ENCODE data around the gene ROR2.
"Not testable (repeated sequence)": the region's sequence is repeated elsewhere in the genome, so short reads cannot be mapped to it uniquely, and the experiment has no call there.

The ROR2 gene

GRCh38 chr9:91625331-91625730 is 324.7 kb downstream of the ROR2 start:
- H3K4me1 ChIP-seq (ENCODE audit: control insufficient read depth, insufficient read depth, low read length), result no peaks in the 10 kb centered on the region
- no peaks in the 10 kb centered on the region for H3K36me3 ChIP-seq (ENCODE audit: control insufficient read depth, insufficient read depth, low read length)
- H3K27me3 ChIP-seq (ENCODE audit: control insufficient read depth, insufficient read depth, low read length), result no peaks in the 10 kb centered on the region
- H3K27ac ChIP-seq (ENCODE audit: low read depth, low read length), result no peak overlapping the region
- H3K4me3 ChIP-seq (ENCODE audit: low read length), result no peak overlapping the region
- H3K9ac ChIP-seq (ENCODE audit: low read length), result no peak overlapping the region

- Histone ChIP-seq H3K27ac (ENCODE audit: low read depth, low read length) (no peak overlapping the region), H3K27me3 (ENCODE audit: control insufficient read depth, insufficient read depth, low read length) (no peaks in the 10 kb centered on the region), H3K36me3 (ENCODE audit: control insufficient read depth, insufficient read depth, low read length) (no peaks in the 10 kb centered on the region), H3K9ac (ENCODE audit: low read length) (no peak overlapping the region), H3K4me3 (ENCODE audit: low read length) (no peak overlapping the region), H3K4me1 (ENCODE audit: control insufficient read depth, insufficient read depth, low read length) (no peaks in the 10 kb centered on the region)
Observed at GRCh38 chr9:91623004-91623403, 327.0 kb downstream of the ROR2 start.

DNA sequence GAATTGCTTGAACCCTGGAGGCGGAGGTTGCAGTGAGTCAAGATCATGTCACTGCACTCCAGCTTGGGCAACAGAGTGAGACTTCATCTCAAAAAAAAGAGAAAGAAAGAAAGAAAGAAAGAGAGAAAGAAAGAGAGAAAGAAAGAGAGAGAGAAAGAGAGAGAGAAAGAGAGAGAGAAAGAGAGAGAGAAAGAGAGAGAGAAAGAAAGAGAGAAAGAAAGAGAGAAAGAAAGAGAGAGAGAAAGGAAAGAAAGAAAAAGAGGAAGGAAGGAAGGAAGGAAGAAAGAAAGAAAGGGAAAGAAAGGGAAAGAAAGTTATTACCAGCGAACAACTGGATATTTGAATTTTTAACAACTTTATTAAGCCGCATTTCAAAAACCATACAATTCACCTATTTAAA is 327.9 kb downstream of the ROR2 start:
- not testable (repeated sequence) for H3K9ac ChIP-seq (ENCODE audit: low read length); H3K4me1 ChIP-seq (ENCODE audit: control insufficient read depth, insufficient read depth, low read length); H3K27me3 ChIP-seq (ENCODE audit: control insufficient read depth, insufficient read depth, low read length); H3K4me3 ChIP-seq (ENCODE audit: low read length); H3K27ac ChIP-seq (ENCODE audit: low read depth, low read length); H3K36me3 ChIP-seq (ENCODE audit: control insufficient read depth, insufficient read depth, low read length)

DNA sequence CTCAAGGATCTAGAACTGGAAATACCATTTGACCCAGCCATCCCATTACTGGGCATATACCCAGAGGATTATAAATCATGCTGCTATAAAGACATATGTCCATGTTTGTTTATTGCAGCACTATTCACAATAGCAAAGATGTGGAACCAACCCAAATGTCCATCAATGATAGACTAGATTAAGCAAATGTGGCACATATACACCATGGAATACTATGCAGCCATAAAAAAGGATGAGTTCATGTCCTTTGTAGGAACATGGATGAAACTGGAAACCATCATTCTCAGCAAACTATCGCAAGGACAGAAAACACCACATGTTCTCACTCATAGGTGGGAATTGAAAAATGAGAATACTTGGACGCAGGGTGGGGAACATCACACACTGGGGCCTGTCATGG is 336.0 kb downstream of the ROR2 start:
- not testable (repeated sequence) for H3K4me1 ChIP-seq (ENCODE audit: control insufficient read depth, insufficient read depth, low read length); H3K9ac ChIP-seq (ENCODE audit: low read length); H3K4me3 ChIP-seq (ENCODE audit: low read length)

DNA sequence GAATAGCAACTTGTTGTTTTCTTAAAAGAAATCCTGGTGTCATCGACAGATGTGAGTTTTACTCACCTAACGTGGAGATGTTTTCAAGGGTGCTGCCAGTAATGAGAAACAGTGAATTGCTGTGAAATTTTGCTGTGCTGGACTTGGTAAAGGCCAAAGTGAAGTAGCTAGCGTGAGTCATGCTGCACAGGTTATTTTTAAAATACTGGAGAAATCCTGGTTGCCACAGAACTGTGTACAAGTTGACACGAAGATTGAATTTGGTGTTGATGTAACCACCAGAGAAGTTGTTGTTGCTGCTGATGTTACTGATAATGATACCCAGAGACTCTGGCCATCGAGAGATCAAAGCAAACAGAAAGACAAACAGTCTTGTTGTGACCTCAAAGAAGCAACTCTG is 338.4 kb downstream of the ROR2 start:
- Histone ChIP-seq H3K9ac (ENCODE audit: low read length) (no peak overlapping the region), H3K36me3 (ENCODE audit: control insufficient read depth, insufficient read depth, low read length) (no peaks in the 10 kb centered on the region), H3K27ac (ENCODE audit: low read depth, low read length) (no peak overlapping the region), H3K4me1 (ENCODE audit: control insufficient read depth, insufficient read depth, low read length) (no peaks in the 10 kb centered on the region), H3K27me3 (ENCODE audit: control insufficient read depth, insufficient read depth, low read length) (no peaks in the 10 kb centered on the region), H3K4me3 (ENCODE audit: low read length) (no peak overlapping the region)

More for the DNA sequence above, 336.0 kb downstream of the ROR2 start:
- not testable (repeated sequence) for H3K36me3 ChIP-seq (ENCODE audit: control insufficient read depth, insufficient read depth, low read length); H3K27ac ChIP-seq (ENCODE audit: low read depth, low read length); H3K27me3 ChIP-seq (ENCODE audit: control insufficient read depth, insufficient read depth, low read length)

GRCh38 chr9:91606255-91606995 is 343.6 kb downstream of the ROR2 start:
- H3K36me3 ChIP-seq (ENCODE audit: control insufficient read depth, insufficient read depth, low read length), result no peaks in the 10 kb centered on the region
- H3K4me3 ChIP-seq (ENCODE audit: low read length), result no peak overlapping the region
- no peaks in the 10 kb centered on the region for H3K27me3 ChIP-seq (ENCODE audit: control insufficient read depth, insufficient read depth, low read length)
- H3K4me1 ChIP-seq (ENCODE audit: control insufficient read depth, insufficient read depth, low read length), result no peaks in the 10 kb centered on the region
- no peak overlapping the region for H3K9ac ChIP-seq (ENCODE audit: low read length)
- H3K27ac ChIP-seq (ENCODE audit: low read depth, low read length), result no peak overlapping the region

GRCh38 chr9:91604451-91605179 is 345.4 kb downstream of the ROR2 start:
- Histone ChIP-seq H3K4me3 (ENCODE audit: low read length) (no peak overlapping the region), H3K27ac (ENCODE audit: low read depth, low read length) (no peak overlapping the region), H3K36me3 (ENCODE audit: control insufficient read depth, insufficient read depth, low read length) (no peaks in the 10 kb centered on the region), H3K4me1 (ENCODE audit: control insufficient read depth, insufficient read depth, low read length) (no peaks in the 10 kb centered on the region), H3K27me3 (ENCODE audit: control insufficient read depth, insufficient read depth, low read length) (no peaks in the 10 kb centered on the region), H3K9ac (ENCODE audit: low read length) (no peak overlapping the region)

DNA sequence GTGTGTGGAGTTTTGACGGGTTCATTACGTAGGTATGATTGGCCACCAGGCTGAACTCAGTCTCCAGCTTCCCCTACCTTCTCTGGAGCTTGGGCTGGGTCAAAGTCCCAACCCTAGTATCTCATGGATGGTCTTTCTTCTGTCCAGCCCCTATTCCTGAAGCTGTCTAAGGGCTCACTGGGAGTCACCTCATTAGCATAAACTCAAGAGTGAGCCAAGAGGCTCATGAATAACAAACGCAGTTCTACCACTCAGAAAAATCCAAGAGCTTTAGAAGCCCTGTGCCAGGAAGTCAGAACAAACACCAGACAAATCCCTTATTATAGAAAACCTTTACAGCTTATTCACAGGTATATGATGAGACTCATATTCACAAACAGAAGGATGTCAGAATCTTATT is 346.1 kb downstream of the ROR2 start:
- no peak overlapping the region for H3K27ac ChIP-seq (ENCODE audit: low read depth, low read length)
- no peaks in the 10 kb centered on the region for H3K4me1 ChIP-seq (ENCODE audit: control insufficient read depth, insufficient read depth, low read length)
- H3K4me3 ChIP-seq (ENCODE audit: low read length), result no peak overlapping the region
- no peaks in the 10 kb centered on the region for H3K36me3 ChIP-seq (ENCODE audit: control insufficient read depth, insufficient read depth, low read length)
- no peaks in the 10 kb centered on the region for H3K27me3 ChIP-seq (ENCODE audit: control insufficient read depth, insufficient read depth, low read length)
- no peak overlapping the region for H3K9ac ChIP-seq (ENCODE audit: low read length)

DNA sequence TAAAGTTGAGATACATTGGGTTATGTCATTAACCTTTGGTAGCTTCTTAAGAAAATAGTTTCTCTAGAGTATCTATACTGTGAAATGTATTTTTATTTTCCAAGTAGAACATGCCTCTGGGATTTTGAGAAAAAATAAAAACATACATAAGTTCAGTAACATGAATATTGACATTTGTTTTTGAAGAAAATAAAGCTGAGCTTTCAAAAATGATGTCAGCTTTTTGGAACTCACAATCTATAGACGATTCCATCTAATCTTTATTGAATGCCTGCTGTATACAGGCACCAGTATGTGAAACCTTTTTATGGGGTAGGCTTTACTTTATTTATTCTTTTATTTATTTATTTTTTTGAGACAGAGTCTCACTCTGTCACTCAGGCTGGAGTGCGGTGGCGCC is 350.5 kb downstream of the ROR2 start:
- no peak overlapping the region for H3K4me3 ChIP-seq (ENCODE audit: low read length)
- no peaks in the 10 kb centered on the region for H3K36me3 ChIP-seq (ENCODE audit: control insufficient read depth, insufficient read depth, low read length)
- H3K27me3 ChIP-seq (ENCODE audit: control insufficient read depth, insufficient read depth, low read length), result no peaks in the 10 kb centered on the region
- no peak overlapping the region for H3K9ac ChIP-seq (ENCODE audit: low read length)
- no peak overlapping the region for H3K27ac ChIP-seq (ENCODE audit: low read depth, low read length)
- no peaks in the 10 kb centered on the region for H3K4me1 ChIP-seq (ENCODE audit: control insufficient read depth, insufficient read depth, low read length)

GRCh38 chr9:91591627-91592026 is 358.4 kb downstream of the ROR2 start:
- H3K4me3 ChIP-seq (ENCODE audit: low read length), result no peak overlapping the region
- no peaks in the 10 kb centered on the region for H3K4me1 ChIP-seq (ENCODE audit: control insufficient read depth, insufficient read depth, low read length)
- H3K27me3 ChIP-seq (ENCODE audit: control insufficient read depth, insufficient read depth, low read length), result no peaks in the 10 kb centered on the region
- no peaks in the 10 kb centered on the region for H3K36me3 ChIP-seq (ENCODE audit: control insufficient read depth, insufficient read depth, low read length)
- no peak overlapping the region for H3K9ac ChIP-seq (ENCODE audit: low read length)
- no peak overlapping the region for H3K27ac ChIP-seq (ENCODE audit: low read depth, low read length)

DNA sequence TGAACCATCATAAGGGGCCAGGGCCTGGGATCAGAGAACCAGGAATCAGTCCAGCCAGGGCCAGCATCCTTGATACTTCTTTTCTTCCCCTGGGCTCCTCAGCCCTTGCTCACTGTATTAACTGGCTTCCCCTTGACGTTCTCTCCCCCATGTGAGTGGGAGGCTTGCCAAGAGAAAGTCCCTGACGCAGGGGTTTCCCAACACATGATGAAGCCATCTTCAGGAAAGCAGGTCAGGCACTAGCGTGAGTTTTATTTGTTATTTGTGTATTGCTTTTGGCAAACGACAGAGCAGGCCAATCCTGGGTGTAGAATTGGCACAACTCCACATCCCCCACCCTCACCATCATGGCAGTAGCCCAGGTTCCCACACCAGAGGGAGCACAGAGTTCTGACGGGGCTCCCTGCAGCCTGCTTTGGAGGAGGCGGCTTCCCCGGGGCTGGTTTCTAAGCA is 360.9 kb downstream of the ROR2 start:
- H3K9ac ChIP-seq (ENCODE audit: low read length), result no peak overlapping the region
- H3K4me1 ChIP-seq (ENCODE audit: control insufficient read depth, insufficient read depth, low read length), result no peaks in the 10 kb centered on the region
- no peaks in the 10 kb centered on the region for H3K36me3 ChIP-seq (ENCODE audit: control insufficient read depth, insufficient read depth, low read length)
- H3K27me3 ChIP-seq (ENCODE audit: control insufficient read depth, insufficient read depth, low read length), result no peaks in the 10 kb centered on the region
- H3K27ac ChIP-seq (ENCODE audit: low read depth, low read length), result no peak overlapping the region
- H3K4me3 ChIP-seq (ENCODE audit: low read length), result no peak overlapping the region

DNA sequence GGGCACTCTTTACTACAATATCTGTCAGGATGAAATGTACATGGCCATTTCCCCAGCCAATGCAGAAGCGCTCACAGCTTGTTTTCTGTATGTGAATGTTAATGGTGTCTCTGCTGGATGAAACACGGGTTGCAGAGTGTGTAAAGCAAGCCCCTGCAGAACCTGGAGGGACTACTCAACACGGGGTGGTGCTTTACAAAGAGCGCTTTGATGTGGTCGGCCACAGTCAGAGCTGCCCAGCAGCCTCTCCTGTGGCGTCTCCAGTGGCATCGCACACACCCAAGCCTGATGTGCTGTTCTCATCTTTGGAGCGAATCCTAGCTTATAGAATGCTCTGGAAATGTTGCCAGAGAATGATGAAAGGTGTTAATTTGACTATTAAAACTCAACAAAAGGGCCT is 363.7 kb downstream of the ROR2 start:
- no peaks in the 10 kb centered on the region for H3K27me3 ChIP-seq (ENCODE audit: control insufficient read depth, insufficient read depth, low read length)
- H3K36me3 ChIP-seq (ENCODE audit: control insufficient read depth, insufficient read depth, low read length), result no peaks in the 10 kb centered on the region
- no peak overlapping the region for H3K9ac ChIP-seq (ENCODE audit: low read length)
- no peaks in the 10 kb centered on the region for H3K4me1 ChIP-seq (ENCODE audit: control insufficient read depth, insufficient read depth, low read length)
- no peak overlapping the region for H3K27ac ChIP-seq (ENCODE audit: low read depth, low read length)
- H3K4me3 ChIP-seq (ENCODE audit: low read length), result no peak overlapping the region

DNA sequence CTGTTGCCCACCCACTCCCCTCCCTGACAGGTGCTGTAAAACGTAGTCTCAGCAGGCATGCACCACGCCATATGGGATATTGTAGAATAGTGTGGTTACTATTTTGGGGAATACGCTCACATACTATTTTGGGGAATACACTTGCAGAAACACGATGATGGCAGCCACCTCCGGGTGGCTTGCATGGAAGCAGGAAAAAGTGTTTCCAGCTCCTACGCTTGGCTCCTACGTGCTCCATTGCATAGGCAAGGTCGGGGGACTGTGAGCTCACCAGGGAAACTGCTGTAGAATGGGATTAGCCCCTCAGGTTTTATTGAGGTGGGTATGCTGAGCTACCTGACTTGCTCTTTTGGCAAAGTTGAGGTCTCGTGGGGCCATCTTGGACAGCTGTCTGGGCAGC is 366.1 kb downstream of the ROR2 start:
- no peaks in the 10 kb centered on the region for H3K36me3 ChIP-seq (ENCODE audit: control insufficient read depth, insufficient read depth, low read length)
- H3K27me3 ChIP-seq (ENCODE audit: control insufficient read depth, insufficient read depth, low read length), result no peaks in the 10 kb centered on the region
- H3K4me1 ChIP-seq (ENCODE audit: control insufficient read depth, insufficient read depth, low read length), result no peaks in the 10 kb centered on the region
- no peak overlapping the region for H3K9ac ChIP-seq (ENCODE audit: low read length)
- H3K4me3 ChIP-seq (ENCODE audit: low read length), result no peak overlapping the region
- no peak overlapping the region for H3K27ac ChIP-seq (ENCODE audit: low read depth, low read length)
